HG02759 (cell line): Measurements from ENCODE around the gene SNRNP70.
"Not testable (repeated sequence)": the region's sequence is repeated elsewhere in the genome, so short reads cannot be mapped to it uniquely, and the experiment has no call there.

Experiments used
- ATAC-seq: cut with Tn5 transposase; IDR thresholded peaks from one replicate; pipeline ENCODE4 v1.9.1; 2021; ENCODE audit warnings: mild to moderate bottlenecking, moderate library complexity; ENCODE audit not compliant: unreplicated experiment

SNRNP70 gene, protein sequence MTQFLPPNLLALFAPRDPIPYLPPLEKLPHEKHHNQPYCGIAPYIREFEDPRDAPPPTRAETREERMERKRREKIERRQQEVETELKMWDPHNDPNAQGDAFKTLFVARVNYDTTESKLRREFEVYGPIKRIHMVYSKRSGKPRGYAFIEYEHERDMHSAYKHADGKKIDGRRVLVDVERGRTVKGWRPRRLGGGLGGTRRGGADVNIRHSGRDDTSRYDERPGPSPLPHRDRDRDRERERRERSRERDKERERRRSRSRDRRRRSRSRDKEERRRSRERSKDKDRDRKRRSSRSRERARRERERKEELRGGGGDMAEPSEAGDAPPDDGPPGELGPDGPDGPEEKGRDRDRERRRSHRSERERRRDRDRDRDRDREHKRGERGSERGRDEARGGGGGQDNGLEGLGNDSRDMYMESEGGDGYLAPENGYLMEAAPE

DNA sequence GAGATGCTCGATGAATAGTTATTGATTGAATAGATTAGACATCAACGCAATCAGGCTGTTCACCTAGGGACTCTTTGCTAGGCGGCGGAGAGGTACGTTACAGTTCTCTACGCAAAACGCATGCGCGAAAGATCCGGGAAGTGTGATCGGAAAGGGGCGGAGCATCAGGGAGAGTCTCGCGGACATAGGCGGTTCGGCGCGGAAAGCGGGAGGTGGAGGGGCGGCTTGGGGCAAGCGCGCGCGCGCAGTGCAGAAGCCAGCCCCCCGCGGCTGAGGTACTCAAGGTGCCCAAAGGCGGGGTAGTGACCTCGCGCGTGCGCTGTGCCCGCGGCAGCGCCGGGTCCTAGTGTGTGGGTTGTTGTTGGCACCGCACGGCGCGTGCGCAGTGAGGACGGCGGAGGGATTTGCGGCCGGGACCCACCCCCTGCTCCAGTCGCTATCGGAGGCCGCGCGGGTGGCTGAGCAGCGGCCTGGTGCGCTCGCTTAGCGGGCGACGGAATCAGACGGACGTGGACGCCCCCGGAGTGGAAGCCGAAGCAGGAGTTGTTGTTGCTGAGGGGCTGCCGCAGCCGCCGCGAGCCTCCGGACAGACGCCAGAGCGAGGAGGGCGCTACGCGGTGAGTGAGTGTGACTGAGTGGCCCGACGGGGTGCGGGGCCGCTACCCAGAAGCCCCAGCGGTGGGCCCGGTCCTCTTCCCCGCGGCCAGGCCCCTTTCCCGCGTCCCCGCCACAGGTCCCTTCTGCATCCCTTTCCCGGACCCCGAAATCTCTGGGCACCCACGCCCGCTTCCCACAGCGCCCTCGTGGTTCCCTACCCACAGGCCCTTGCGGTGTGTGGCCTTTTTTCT, at the start of gene SNRNP70:
Gene SNRNP70, plus strand, starts transcription at position 432 of the 848 bp plus-strand sequence. CDS start 964 bp downstream, outside the sequence.
- peak; percentile 95 for ATAC-seq

DNA sequence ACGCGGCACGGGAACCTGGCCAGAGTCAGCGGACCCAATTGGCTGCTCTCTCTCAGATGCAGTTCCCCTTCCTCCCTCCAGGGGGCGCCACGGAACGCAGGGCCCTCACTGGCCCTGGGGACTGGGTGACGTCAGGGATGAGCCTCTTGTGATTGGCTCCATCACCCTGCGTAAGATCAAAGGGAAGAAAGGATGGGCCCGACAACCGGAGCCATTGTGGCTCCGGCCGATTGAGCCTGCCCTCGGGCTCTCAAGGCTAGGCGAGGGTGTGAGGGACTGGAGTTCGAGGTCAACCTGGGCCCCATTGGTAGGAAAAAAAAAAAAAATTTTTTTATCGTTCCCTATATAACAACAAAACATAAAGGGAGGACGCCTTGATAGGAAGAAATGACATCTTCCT, 48.4 kb upstream of the SNRNP70 start, which contains the start of gene CGB1:
Gene CGB1, minus strand, starts transcription at position 81 of the 400 bp plus-strand sequence. CDS start 184 bp downstream, outside the sequence.
- not testable (repeated sequence) for ATAC-seq

DNA sequence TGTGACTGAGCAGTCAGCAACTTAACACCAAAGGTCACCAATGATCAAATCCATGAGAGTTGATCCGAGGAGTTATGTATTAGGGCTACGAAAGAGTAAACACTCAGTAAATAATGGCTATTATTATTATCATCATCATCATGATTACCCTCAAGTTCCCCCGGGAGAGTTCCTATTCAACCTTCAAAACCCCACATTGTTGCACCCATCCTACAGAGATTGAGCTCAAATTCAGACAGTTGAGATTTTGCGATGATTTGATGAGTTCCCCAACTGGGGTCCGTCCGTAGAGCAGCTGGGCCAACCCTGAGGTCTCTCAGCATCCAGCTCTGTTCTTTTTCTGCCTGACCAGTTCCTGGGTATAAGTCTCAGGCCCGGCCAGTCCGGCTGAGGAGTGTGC, 47.1 kb upstream of the SNRNP70 start:
- ATAC-seq = not testable (repeated sequence)

DNA sequence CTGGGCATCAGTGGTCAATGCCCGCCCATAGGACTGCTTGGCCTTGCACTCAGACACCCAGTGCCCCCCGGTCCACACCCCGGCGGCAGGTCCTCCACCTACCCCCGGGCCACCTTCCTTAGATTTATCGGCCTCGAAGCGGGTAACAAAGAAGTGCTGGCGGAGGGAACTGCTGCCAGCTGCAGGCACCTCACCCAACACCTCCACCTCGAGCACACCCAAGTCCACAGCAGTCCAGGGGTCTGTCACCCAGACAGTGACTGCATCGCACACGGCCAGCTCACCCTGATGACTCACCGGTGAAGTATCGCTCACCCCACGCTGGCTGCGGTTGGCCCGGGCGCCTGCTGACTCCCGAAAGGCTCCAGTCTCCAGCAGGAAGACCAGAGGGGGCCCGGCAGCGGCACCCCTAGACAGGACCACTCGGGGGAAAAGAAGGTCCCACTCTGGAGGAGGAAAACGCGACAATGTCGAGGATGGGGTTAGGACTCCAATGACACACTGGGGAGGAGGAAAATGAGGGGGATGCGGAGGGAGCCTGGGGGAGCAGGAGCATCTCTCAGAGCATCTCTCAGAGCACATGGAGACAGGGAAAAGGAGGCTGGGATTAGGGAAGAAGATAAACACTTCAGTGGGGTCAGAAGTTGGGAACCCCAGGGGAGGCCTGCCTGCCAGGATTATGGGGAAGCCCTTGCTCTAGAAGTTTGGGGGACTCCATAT, 46.5 kb upstream of the SNRNP70 start:
- not testable (repeated sequence) for ATAC-seq

DNA sequence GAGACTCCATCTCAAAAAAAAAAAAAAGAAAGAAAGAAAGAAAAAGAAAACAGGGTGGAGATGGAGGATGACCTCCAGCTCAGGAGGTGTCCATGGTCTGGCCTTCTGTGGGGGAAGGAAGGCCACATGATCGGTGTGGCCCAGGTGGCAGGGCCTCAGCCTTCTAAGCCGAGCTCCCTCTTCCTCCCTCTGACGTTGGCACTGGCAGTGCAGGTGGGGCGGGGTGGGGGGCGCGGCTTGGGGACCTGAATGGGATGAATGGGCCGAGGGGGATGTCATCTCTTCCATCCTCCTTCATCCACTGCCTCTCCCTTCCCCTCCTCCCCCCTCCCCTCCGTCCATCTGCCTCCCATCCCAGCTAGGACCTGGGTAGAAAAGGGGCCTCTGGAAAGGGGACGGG, 45.5 kb upstream of the SNRNP70 start:
- ATAC-seq = not testable (repeated sequence)

DNA sequence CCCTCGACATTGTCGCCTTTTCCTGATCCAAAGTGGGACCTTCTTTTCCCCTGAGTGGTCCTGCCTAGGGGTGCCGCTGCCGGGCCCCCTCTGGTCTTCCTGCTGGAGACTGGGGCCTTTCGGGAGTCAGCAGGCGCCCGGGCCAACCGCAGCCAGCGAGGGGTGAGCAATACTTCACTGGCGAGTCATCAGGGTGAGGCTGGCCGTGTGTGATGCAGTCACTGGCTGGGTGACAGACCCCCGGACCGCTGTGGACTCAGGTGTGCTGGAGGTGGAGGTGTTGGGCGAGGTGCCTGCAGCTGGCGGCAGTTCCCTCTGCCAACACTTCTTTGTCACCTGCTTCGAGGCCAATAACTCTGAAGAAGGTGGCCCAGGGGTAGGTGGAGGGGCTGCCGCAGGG, 43.1 kb upstream of the SNRNP70 start:
- no peak for ATAC-seq

DNA sequence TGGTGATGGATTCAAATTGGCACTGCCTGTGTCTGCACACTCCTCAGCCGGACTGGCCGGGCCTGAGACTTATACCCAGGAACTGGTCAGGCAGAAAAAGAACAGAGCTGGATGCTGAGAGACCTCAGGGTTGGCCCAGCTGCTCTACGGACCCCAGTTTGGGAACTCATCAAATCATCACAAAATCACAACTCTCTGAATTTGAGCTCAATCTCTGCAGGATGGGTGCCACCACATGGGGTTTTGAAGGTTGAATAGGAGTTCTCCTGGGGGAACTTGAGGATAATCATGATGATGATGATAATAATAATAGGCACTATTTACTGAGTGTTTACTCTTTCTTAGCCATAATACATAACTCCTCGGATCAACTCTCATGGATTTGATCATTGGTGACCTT, 42.6 kb upstream of the SNRNP70 start:
- ATAC-seq = not testable (repeated sequence)

DNA sequence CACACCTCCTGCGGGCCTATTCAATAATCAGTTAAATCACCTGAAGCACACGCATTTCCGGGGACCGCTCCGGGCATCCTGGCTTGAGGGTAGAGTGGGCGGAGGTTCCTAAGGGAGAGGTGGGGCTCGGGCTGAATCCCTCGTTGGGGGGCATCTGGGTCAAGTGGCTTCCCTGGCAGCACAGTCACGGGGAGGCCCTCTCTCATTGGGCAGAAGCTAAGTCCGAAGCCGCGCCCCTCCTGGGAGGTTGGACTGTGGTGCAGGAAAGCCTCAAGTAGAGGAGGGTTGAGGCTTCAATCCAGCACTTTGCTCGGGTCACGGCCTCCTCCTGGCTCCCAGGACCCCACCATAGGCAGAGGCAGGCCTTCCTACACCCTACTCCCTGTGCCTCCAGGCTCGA, 41.7 kb upstream of the SNRNP70 start, which contains the start of gene CGB5:
Gene CGB5, plus strand, starts transcription at position 301 of the 400 bp plus-strand sequence. CDS start 362 bp downstream, outside the sequence.
- not testable (repeated sequence) for ATAC-seq

DNA sequence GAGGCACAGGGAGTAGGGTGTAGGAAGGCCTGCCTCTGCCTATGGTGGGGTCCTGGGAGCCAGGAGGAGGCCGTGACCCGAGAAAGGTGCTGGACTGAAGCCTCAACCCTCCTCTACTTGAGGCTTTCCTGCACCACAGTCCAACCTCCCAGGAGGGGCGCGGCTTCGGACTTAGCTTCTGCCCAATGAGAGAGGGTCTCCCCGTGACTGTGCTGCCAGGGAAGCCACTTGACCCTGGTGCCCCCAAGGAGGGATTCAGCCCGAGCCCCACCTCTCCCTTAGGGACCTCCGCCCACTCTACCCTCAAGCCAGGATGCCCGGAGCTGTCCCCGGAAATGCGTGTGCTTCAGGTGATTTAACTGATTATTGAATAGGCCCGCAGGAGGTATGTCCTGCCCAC, 36.2 kb upstream of the SNRNP70 start, which contains the start of gene CGB8:
Gene CGB8, minus strand, starts transcription at position 101 of the 400 bp plus-strand sequence. CDS start 372 bp downstream, outside the sequence.
- not testable (repeated sequence) for ATAC-seq

DNA sequence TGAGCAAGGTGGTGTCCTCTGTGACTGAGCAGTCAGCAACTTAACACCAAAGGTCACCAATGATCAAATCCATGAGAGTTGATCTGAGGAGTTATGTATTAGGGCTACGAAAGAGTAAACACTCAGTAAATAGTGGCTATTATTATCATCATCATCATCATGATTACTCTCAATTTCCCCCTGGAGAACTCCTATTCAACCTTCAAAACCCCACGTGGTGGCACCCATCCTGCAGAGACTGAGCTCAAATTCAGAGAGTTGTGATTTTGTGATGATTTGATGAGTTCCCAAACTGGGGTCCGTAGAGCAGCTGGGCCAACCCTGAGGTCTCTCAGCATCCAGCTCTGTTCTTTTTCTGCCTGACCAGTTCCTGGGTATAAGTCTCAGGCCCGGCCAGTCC, 35.4 kb upstream of the SNRNP70 start:
- ATAC-seq = not testable (repeated sequence)

DNA sequence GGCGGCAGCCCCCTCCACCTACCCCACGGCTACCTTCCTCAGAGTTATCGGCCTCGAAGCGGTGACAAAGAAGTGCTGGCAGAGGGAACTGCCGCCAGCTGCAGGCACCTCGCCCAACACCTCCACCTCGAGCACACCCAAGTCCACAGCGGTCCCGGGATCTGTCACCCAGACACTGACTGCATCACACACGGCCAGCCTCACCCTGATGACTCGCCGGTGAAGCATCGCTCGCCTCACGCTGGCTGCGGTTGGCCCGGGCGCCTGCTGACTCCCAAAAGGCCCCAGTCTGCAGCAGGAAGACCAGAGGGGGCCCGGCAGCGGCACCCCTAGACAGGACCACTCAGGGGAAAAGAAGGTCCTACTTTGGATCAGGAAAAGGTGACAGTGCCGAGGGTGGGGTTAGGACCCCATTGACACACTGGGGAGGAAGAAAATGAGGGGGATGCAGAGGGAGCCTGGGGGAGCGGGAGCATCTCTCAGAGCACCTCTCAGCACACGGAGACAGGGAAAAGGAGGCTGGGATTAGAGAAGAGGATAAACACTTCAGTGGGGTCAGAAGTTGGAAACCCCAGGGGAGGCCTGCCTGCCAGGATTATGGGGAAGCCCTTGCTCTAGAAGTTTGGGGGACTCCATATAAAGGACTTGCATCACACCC, 34.7 kb upstream of the SNRNP70 start:
- ATAC-seq = not testable (repeated sequence)

DNA sequence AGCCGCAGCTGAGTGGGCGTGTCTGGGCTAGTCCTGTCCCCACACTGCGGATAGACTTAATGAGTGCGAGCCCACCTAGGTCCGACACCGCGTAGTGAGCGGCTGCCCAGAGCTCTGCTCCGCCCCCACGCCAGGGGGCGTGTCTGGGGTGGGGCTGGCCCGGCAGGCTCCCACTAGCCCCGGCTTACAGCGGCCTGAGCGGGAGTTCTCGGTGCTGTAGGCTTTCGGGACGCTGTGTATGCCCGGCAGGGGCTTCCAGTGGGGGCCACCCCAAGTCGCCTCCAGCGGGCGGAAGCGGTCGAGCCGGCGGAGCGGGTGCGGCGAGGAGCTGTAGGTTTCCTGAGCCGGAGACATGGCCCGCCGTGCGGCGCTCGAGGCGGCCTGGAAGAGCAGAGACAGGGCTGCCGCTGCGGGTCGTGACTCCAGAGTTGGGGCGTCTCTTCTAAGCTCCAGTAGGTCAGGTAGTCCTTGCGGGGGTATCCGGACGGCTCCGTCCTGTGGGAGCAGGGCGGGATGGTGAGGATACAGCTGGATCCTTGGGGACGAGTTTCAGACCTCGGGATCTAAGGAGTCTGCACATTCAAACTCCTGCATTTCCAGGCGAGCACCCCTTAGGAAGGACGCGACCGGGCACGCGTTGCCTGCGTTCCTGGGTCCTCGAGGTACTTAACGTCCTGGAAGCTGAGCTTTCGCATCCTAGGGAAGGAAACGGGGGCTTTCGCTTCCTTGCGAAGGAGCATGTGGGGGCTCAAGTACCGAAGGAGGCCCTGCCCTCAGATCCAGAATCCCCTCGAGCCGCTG, 28.9 kb upstream of the SNRNP70 start:
- no peak for ATAC-seq

DNA sequence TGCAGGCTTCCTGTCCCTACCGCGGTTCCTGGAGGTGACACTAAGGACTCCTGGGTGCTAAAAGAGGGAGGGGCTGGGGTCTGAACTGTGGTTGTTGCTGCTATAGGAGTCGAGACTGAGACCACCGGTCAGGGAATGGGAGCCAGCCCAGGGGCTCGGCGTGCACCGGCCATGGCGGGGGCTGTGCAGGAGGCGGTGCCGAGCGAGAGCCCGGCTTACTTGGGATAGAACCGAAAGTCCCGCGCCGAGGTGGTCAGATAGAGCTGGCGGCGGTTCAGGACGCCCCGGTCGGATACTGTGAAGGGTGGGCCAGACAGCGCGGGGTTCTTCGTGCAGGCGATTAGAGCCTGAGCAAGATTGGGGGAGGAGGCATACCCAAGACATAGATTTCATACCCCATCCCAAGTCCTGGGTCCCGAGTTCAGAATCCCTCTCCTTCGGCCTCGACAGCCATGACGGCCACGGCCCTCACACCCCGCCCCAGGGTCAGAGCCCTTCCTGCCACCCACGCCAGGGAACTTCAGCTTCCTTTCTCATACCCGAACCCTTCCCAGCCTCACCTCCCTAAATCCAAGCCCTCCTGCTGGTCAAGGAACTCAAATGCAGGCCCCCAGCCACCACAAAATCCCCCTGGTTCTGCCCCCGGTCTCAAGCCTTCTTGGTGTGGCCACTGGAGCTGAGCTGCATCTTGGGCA, 28.2 kb upstream of the SNRNP70 start:
- not testable (repeated sequence) for ATAC-seq

DNA sequence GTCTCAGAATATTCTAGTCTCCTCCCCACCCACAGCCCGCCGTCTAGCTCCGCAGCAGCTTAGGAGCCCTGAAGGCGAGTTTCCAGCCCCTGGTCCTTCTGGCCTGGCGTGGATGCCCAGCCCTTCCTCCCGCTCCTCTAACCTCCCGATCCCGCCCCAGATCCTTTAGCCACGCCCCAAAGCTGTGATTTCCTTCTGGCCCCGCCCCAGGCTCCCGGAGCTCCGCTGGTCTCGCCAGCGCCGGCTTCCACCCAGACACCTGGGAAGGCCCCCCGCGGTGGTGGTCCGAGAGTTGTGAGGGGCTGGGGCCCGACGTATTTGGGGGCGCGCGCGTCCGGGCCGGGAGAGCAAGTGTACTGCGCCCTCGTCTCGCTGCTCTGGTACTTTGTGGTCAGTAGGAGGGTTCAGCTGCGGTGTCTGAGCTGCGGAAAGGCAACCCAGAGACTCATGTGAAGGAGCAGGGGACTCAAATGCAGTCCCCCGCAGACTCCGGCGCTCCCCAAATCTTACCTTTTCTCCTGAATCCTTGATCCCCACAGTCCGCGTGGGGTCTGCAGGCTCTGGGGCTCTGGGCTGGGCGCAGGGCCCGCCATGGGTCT, 27.5 kb upstream of the SNRNP70 start, which contains the start of gene CGB7:
Gene CGB7, minus strand, starts transcription at position 114 of the 599 bp plus-strand sequence. CDS start 2,374 bp downstream, outside the sequence.
- ATAC-seq = no peak

DNA sequence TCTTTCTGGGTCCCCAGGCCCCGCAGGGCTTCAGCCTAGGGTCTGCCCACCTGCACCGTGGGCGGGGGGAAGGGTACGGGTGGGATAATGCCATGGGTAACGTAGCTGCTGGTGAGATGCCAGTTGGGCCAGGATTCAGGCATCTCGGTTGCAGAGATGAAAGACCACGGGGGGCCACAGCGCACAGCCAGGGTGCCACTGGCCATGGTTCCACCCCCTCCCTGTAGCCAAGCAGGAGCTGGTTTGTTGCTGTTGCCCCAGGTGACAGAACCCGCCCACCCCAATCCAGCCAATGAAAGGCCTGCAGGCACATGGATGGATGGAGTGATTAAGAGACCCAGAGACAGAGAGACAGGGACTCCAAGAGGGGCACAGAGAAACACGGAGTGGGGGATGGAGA, 26.7 kb upstream of the SNRNP70 start:
- no peak for ATAC-seq

DNA sequence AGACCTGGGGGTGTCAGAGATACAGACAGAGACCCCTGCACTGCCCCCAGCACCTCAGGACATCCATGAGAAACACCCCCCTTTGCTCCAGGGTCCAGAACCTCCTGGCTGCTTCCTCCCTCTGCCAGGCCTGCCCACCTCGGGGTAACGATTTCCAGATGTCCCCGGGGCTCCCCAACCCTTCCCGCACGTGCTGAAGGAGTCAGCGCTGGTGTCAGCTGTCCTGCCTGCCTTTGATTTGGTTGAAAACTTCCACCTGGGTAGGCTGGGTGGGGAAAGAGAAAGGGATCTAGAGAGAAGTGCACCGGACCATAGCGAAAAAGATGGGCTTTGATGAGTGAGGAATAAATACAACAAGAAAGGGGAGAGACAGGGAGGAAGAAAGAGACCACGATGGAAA, 26.2 kb upstream of the SNRNP70 start:
- ATAC-seq = no peak

DNA sequence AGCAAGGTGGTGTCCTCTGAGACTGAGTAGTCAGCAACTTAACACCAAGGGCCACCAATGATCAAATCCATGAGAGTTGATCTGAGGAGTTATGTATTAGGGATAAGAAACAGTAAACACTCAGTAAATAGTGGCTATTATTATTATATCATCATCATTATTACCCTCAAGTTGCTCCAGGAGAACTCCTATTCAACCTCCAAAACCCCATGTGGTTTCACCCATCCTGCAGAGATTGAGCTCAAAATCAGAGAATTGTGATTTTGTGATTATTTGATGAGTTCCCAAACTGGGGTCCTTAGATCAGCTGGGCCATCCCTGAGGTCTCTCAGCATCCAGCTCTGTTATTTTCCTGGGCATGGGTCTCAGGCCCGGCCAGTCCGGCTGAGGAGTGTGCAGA, 24.3 kb upstream of the SNRNP70 start:
- ATAC-seq = no peak

DNA sequence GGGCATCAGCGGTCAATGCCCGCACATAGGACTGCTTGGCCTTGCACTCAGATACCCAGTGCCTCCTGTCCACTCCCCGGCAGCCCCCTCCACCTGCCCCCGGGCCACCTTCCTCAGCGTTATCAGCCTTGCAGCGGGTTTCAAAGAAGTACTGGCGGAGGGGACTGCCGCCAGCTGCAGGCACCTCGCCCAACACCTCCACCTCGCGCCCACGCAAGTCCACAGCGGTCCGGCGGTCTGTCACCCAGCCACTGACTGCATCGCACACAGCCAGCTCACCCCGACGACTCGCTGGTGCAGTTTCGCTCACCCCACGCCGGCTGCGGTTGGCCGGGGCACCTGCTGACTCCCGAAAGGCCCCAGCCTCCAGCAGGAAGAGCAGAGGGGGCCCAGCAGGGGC, 23.8 kb upstream of the SNRNP70 start:
- ATAC-seq = no peak
